Skeletal muscle satellite cell (primary cell): ENCODE data around the gene SIRPA.

Source experiments
- H3K27me3 ChIP-seq: 2 replicates; pipeline ENCODE4 v1.7.0; 2013; ENCODE audit warnings: low read length; ENCODE audit not compliant: control insufficient read depth, insufficient read depth
- H3K36me3 ChIP-seq: 2 replicates; pipeline ENCODE4 v1.7.0; 2013; ENCODE audit warnings: mild to moderate bottlenecking, control low read depth, low read length; ENCODE audit not compliant: insufficient read depth
- H3K4me1 ChIP-seq: 2 replicates; pipeline ENCODE4 v1.7.0; 2013; ENCODE audit warnings: low read length; ENCODE audit not compliant: control insufficient read depth, insufficient read depth
- H3K4me2 ChIP-seq: 2 replicates; pipeline ENCODE4 v1.7.0; 2013; ENCODE audit warnings: mild to moderate bottlenecking, low read length
- H3K4me3 ChIP-seq: 2 replicates; pipeline ENCODE4 v1.7.0; 2013; ENCODE audit warnings: low read length
- H3K9ac ChIP-seq: 2 replicates; pipeline ENCODE4 v1.7.0; 2013; ENCODE audit warnings: mild to moderate bottlenecking, low read depth, low read length, moderate library complexity
- H3K9me3 ChIP-seq: replicated peaks from 2 replicates; pipeline ENCODE4 v1.7.0; 2013; ENCODE audit warnings: mild to moderate bottlenecking, control low read depth, low read length

The SIRPA gene

GRCh38 chr20:1945660-1946059 is 50.5 kb downstream of the SIRPA start:
- Histone ChIP-seq H3K4me2 (no peak overlapping the region), H3K9me3 (no peaks in the 10 kb centered on the region), H3K9ac (no peak overlapping the region), H3K36me3 (no peaks in the 10 kb centered on the region), H3K4me3 (no peak overlapping the region), H3K27me3 (peaks cover 64% of the 10 kb centered on the region), H3K4me1 (peaks cover 12% of the 10 kb centered on the region)

- Histone ChIP-seq H3K36me3 (no peaks in the 10 kb centered on the region), H3K4me1 (peaks cover 12% of the 10 kb centered on the region)
Observed at GRCh38 chr20:1946442-1946761, 51.2 kb downstream of the SIRPA start.

GRCh38 chr20:1946762-1947534 is 51.7 kb downstream of the SIRPA start:
- no peak overlapping the region for H3K9ac ChIP-seq
- H3K9me3 ChIP-seq = no peaks in the 10 kb centered on the region
- H3K4me3 ChIP-seq = no peak overlapping the region
- peaks cover 12% of the 10 kb centered on the region for H3K4me1 ChIP-seq
- no peaks in the 10 kb centered on the region for H3K36me3 ChIP-seq
- H3K27me3 ChIP-seq = peaks cover 75% of the 10 kb centered on the region
- peak overlapping the region; percentile 68 for H3K4me2 ChIP-seq

More at GRCh38 chr20:1946442-1946761, 51.2 kb downstream of the SIRPA start:
- Histone ChIP-seq H3K9ac (no peak overlapping the region), H3K9me3 (no peaks in the 10 kb centered on the region), H3K27me3 (peaks cover 70% of the 10 kb centered on the region), H3K4me3 (no peak overlapping the region), H3K4me2 (no peak overlapping the region)

GRCh38 chr20:1947535-1947846 is 52.3 kb downstream of the SIRPA start:
- no peaks in the 10 kb centered on the region for H3K36me3 ChIP-seq
- H3K9ac ChIP-seq = no peak overlapping the region
- H3K27me3 ChIP-seq = peaks cover 79% of the 10 kb centered on the region
- H3K4me2 ChIP-seq = no peak overlapping the region
- no peak overlapping the region for H3K4me3 ChIP-seq
- H3K9me3 ChIP-seq = no peaks in the 10 kb centered on the region
- H3K4me1 ChIP-seq = peaks cover 12% of the 10 kb centered on the region

- no peaks in the 10 kb centered on the region for H3K36me3 ChIP-seq
- no peaks in the 10 kb centered on the region for H3K9me3 ChIP-seq
Observed at GRCh38 chr20:1949347-1950100, 54.3 kb downstream of the SIRPA start.

GRCh38 chr20:1950836-1951235 is 55.6 kb downstream of the SIRPA start:
- Histone ChIP-seq H3K27me3 (peaks cover 56% of the 10 kb centered on the region), H3K9ac (no peak overlapping the region), H3K4me3 (no peak overlapping the region), H3K4me2 (no peak overlapping the region), H3K9me3 (no peaks in the 10 kb centered on the region), H3K36me3 (no peaks in the 10 kb centered on the region), H3K4me1 (peaks cover 5% of the 10 kb centered on the region)

More at GRCh38 chr20:1949347-1950100, 54.3 kb downstream of the SIRPA start:
- no peak overlapping the region for H3K4me3 ChIP-seq
- H3K4me1 ChIP-seq = peaks cover 5% of the 10 kb centered on the region
- H3K27me3 ChIP-seq = peaks cover 63% of the 10 kb centered on the region
- no peak overlapping the region for H3K4me2 ChIP-seq
- H3K9ac ChIP-seq = no peak overlapping the region

GRCh38 chr20:1951436-1952115 is 56.4 kb downstream of the SIRPA start:
- no peaks in the 10 kb centered on the region for H3K36me3 ChIP-seq
- H3K9ac ChIP-seq = no peak overlapping the region
- H3K4me2 ChIP-seq = no peak overlapping the region
- peaks cover 53% of the 10 kb centered on the region for H3K27me3 ChIP-seq
- no peaks in the 10 kb centered on the region for H3K9me3 ChIP-seq
- H3K4me1 ChIP-seq = peaks cover 5% of the 10 kb centered on the region
- no peak overlapping the region for H3K4me3 ChIP-seq

- Histone ChIP-seq H3K9me3 (no peaks in the 10 kb centered on the region), H3K4me1 (no peaks in the 10 kb centered on the region), H3K36me3 (no peaks in the 10 kb centered on the region), H3K4me3 (no peak overlapping the region), H3K9ac (no peak overlapping the region), H3K4me2 (no peak overlapping the region), H3K27me3 (peaks cover 50% of the 10 kb centered on the region)
Observed at GRCh38 chr20:1952737-1953530, 57.7 kb downstream of the SIRPA start.

- no peak overlapping the region for H3K4me3 ChIP-seq
- no peaks in the 10 kb centered on the region for H3K36me3 ChIP-seq
- no peaks in the 10 kb centered on the region for H3K4me1 ChIP-seq
- H3K27me3 ChIP-seq = peaks cover 52% of the 10 kb centered on the region
- H3K9ac ChIP-seq = no peak overlapping the region
- H3K4me2 ChIP-seq = no peak overlapping the region
- H3K9me3 ChIP-seq = no peaks in the 10 kb centered on the region
Observed at GRCh38 chr20:1953621-1954020, 58.4 kb downstream of the SIRPA start.

- Histone ChIP-seq H3K4me3 (no peak overlapping the region), H3K27me3 (peaks cover 61% of the 10 kb centered on the region), H3K36me3 (no peaks in the 10 kb centered on the region), H3K9me3 (no peaks in the 10 kb centered on the region), H3K4me2 (no peak overlapping the region), H3K9ac (no peak overlapping the region), H3K4me1 (no peaks in the 10 kb centered on the region)
Observed at GRCh38 chr20:1955217-1955616, 60.0 kb downstream of the SIRPA start.

GRCh38 chr20:1958426-1958825 is 63.2 kb downstream of the SIRPA start:
- Histone ChIP-seq H3K4me3 (no peak overlapping the region), H3K27me3 (peaks cover 68% of the 10 kb centered on the region), H3K9ac (no peak overlapping the region), H3K4me1 (no peaks in the 10 kb centered on the region), H3K36me3 (no peaks in the 10 kb centered on the region), H3K4me2 (no peak overlapping the region), H3K9me3 (no peaks in the 10 kb centered on the region)
